ELF-1 (cell line): Measurements from ENCODE around the gene ZMYND8.
"Not testable (repeated sequence)": the region's sequence is repeated elsewhere in the genome, so short reads cannot be mapped to it uniquely, and the experiment has no call there.

Source experiments
- DNase-seq: peaks from one replicate; pipeline ENCODE4 v3.0.0-alpha.2; 2016; ENCODE audit warnings: low read depth, low spot score

ZMYND8 gene

GRCh38 chr20:47286681-47287080 lies 69.8 kb downstream of the ZMYND8 start:
- DNase-seq, result no peak

DNA sequence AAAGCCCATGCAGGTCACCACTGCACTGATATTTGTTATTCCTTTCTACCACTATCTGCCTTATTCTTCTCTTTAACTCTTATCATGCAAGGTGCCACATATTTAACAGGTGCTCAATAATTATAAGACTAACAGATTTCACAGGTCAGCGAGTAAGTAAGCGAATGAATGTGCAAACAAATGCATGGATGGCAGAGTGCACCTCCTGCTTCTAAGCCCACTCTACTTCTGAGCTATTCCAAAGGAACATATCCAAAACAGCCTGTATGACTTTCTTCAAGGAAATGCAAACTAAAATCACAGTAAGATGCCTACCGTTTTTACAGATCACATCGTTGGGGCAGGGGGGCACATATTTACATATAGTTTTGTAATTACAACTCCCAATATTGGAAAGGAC lies 71.3 kb downstream of the ZMYND8 start:
- no peak for DNase-seq

GRCh38 chr20:47284373-47284772 lies 72.1 kb downstream of the ZMYND8 start:
- DNase-seq, result no peak

GRCh38 chr20:47283411-47283810 lies 73.1 kb downstream of the ZMYND8 start:
- no peak for DNase-seq

GRCh38 chr20:47282864-47283263 lies 73.6 kb downstream of the ZMYND8 start:
- DNase-seq, result no peak

- DNase-seq, result no peak
Measured at GRCh38 chr20:47281376-47281775, 75.1 kb downstream of the ZMYND8 start.

DNA sequence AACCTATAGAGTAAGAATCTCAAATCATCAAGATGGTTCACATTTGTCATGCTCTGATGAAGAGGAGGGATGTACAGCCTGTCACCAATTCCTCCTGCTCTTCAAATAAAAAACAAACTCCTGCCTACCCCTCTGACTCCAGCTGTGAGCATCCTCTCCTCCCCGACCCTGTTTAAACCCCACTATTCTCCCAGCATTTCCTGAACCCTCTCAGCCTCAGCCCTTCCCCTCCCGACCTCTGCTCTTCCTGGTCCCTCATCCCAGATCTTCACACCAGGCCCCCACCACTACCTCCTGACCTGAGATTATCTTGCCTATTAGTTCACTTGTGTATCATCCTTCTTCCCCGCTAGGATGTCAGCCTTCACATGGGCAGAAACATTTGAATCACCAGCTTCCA lies 75.8 kb downstream of the ZMYND8 start:
- no peak for DNase-seq

DNA sequence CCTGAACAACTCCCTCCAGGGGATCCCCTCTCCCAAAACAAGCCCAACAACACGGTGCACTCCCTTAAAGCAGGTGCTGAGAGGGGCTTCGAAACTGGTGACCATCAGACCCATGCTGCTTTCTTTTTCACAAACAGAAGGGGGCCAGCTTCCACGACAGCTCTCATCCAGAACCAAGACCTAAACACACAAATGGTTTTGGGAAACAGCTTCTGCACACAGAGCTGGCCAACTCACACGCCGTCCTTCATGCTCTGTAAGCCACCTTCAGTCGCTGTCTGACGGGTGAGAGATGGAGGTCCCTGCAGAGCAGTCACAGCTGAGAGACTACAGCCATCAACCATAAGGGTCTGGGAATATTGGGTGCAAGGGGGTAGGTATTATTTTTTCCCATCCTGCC lies 76.3 kb downstream of the ZMYND8 start:
- no peak for DNase-seq

- DNase-seq, result no peak
Measured at GRCh38 chr20:47278907-47279348, 77.6 kb downstream of the ZMYND8 start.

DNA sequence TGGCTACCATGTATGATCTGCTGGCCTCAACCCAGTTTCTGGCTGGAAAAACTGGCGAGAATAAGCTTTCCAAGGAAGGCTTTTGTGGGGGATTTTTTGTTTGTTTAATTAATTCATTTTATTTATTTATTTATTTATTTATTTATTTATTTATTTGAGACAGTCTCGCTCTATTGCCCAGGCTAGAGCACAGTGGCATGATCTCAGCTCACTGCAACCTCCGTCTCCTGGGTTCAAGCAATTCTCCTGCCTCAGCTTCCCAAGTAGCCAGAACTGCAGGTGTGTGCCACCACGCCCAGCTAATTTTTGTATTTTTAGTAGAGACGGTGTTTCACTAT lies 79.0 kb downstream of the ZMYND8 start:
- not testable (repeated sequence) for DNase-seq

DNA sequence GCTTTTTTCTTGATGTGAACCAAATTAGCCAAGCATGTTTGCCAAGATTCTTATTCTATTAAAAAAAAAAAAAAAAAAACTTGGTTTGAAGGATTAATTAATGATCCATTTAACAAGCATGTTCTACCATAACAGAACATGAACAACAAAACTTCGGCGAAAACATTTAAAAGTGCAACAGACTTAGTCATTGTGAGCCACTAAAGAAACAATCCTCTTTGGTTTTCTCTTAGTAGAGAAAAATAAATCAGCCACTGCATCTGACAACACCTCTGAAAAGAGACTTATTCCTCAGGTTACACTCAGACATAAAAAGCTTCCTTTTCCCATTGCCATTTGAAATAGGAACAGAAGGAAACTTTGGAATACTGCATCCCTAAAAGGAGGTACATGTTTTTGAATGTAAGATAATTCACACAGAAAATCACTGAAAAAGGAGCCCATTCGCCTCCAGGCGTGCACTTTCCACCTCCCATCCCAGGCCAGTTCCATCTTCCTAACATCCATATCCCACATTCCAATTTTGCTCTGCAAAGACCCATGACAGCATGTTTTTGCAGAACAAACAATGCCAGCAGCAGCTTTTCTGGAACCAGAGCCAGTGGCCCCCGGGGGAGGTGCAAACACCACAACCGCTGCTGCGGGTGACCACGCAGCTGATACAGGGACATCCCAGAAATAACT lies 79.5 kb downstream of the ZMYND8 start:
- DNase-seq, result no peak

DNA sequence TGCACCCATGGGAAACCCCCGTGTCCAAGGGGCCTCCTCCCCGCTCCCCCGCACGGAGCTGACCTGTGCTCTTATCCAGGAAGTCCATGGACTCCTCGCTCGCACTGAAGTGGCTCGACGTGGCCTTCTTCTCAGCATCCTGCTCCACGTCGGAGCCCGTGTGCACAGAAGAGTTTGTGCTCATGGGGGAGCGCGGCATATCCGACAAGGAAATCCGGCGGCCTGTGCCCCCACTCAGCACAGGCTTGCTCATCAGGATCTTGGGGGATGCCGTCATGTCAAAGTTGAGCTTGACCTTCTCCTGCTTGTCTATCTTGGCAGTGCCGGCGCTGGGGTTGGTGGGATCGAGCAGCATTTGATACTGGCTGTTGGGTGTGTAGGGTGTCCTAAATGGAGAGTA lies 80.2 kb downstream of the ZMYND8 start:
- DNase-seq, result no peak

DNA sequence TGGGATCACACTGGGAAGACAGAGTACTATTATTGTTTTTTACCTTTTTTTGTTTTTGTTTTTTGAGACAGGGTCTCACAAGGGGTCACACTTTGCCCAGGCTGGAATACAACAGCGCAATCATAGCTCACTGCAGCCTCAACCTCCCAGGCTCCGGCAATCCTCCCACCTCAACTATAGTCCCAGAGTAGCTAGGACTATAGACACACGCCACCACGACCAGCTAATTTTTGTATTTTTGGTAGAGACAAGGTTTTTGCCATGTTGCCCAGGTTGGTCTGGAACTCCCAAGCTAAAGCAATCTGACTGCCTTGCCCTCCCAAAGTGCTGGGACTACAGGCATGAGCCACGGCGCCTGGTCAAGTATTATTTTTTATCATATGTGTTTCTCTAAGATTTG lies 81.0 kb downstream of the ZMYND8 start:
- no peak for DNase-seq

GRCh38 chr20:47274401-47275108 lies 81.9 kb downstream of the ZMYND8 start:
- DNase-seq, result no peak

GRCh38 chr20:47273591-47274235 lies 82.8 kb downstream of the ZMYND8 start:
- no peak for DNase-seq

- peak; percentile 31 for DNase-seq
Measured at GRCh38 chr20:47272893-47273590, 83.5 kb downstream of the ZMYND8 start.

- DNase-seq, result no peak
Measured at GRCh38 chr20:47271046-47271615, 85.4 kb downstream of the ZMYND8 start.

DNA sequence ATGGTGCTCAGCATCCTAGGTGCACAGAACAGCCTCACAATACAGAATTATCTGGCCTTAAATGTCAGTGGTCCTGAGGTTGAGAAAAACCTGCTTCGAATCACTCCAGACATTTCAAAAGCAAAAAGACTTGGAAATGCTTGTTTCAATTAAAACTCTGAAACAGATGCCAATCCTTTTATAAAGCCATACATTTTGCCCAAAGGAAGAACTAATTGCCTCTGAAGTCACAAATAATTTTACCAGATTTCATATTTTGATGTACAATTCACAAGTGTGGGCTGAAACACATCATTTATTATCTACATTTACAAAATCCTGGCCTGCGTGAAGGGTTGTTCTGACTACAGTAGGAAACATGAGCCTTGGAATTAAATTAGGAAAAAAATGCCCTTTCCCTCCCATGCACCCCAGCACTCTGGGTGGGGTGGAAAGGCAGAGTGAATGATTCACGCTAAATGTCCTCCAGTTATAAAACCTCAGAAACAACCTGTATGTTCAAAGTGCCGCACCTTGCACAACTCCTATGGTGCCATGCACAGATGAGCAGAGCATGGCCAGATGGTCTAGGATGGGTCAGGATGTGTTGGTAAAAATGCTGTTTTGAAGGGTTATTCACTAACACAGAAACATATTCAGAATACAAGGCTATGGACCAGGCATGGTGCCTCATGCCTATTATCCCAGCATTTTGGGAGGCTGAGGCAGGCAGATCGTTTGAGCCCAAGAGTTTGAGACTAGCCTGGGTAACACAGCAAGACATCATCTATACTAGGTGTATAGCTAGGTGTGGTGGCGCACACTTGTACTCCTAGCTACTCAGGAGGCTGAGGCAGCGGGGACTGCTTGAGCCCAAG lies 87.0 kb downstream of the ZMYND8 start:
- DNase-seq, result no peak

DNA sequence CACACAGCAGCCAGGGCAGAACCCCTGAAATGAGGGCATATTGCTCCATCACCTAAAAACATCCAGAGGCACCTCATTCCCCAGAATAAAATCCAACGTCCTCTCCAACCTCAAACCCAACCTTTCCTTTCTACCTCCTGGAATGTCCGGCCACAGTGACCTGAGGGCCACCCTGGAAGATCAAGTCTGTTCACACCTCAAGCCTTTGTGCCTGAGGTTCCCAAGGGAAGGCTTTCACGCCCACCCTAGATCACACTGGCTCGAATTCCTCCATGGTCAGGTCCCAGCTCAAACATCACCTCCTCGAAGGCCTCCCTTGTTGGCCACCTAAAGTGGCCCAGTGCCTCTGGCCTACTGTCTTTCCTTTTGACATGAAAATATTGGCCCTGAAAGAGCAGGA lies 88.9 kb downstream of the ZMYND8 start:
- no peak for DNase-seq

GRCh38 chr20:47266847-47267515 lies 89.5 kb downstream of the ZMYND8 start:
- no peak for DNase-seq

GRCh38 chr20:47265984-47266383 lies 90.5 kb downstream of the ZMYND8 start:
- no peak for DNase-seq
